ENCODE results near the gene SLC22A4. TPM values are rescaled to one million over a fixed set of nuclear protein-coding genes. Genes with fewer than 3 reads are reported as not detected.

The SLC22A4 gene
- total RNA-seq, 1 donor from 2014 or later, result 1.6 TPM

DNA sequence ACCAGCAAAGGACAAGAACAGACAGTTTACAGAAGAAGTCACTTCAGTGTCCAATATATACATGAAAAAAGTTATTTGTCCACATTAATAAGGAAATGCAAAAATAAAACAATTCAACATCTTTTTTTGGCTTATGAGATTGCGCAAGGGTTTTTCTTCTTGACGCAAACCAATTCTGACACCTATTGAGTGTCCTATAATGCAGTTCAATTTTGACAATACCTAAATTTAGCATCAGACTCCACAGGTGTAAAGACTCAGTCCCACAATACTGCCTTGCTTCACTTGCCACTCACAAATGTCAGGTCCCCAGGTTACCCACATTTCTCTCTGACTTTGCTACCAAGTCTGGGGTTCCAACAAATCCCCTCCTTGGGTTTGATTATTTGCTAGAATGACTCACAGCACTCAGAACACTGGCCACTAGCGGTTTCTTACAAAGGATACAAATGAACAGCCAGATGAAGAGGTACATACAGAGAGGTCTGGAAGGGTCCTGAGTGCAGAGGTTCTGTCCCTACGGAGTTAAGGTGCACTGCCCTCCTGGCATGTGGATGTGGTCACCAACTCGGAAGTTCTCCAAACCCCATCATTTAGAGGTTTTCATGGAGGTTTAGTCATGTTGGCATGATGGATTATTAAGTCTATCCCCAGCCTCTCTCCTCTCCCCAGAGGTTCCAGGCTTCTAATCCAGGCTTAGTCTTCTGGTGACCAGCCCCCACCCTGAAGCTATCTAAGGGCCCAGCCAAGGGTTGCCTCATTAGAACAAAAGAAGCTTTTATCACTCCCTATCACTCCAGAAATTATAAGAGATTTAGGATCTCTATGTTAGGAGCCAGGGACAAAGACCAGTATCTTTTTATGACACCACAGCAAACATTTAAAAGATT, 48.3 kb downstream of the SLC22A4 start:
- no peak for DNase-seq

- DNase-seq, result no peak
Measured at GRCh38 chr5:132344775-132345514, 50.8 kb downstream of the SLC22A4 start.

- no peak for DNase-seq
Measured at GRCh38 chr5:132353486-132353995, 59.3 kb downstream of the SLC22A4 start.

DNA sequence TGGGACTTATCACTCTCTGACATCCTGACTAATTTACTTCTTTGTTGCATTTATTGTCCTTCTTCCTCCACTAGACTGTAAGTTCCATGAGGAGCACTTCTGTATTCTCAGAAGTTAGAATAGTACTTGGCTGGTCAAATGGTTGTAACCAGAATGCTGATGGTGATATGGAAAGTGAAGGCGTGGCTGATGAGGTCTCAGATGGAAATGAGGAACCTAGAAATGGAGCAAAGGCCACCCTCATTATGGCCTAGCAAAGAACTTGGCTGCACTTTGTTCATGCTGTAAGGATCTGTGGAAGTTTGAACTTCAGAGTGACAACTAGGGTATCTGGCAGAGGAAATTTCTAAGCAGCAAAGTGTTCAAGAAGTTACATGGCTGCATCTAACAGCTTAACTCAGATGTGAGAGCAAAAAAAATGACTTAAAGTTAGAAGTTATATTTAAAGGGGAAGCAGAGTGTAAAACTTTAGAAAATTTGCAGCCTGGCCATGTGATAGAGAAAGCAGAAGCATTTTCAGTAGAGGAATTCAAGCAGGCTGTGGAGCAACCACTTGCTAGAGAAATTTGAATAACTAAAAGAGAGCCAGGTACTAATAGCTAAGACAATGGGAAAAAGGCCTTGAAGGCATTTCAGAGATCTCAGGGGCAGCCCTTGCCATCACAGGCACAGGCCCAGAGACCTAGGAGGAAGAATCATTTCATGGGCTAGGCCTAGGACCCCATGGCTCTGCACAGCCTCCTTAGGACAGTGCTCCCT, 60.4 kb downstream of the SLC22A4 start:
- DNase-seq, result no peak

GRCh38 chr5:132355140-132355765, 61.1 kb downstream of the SLC22A4 start:
- no peak for DNase-seq

DNA sequence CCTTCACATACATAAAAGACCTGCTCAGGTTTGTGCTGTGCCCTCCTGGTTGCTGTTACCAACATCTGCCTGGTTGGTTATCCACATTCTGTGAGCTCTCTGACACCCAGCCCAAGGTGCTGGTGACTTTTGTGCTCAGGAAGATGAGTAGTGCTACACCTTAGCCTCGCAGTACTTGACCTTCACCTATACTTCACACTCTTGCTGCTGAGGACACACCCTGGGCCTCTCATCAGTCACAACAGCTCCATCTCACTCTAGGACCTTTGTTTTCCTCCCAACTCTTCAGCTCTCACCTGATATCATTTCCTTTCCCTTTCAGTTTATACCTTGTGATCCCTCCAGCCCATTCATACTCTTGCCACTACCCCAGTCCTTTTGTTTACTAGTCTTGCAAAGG, 64.6 kb downstream of the SLC22A4 start:
- DNase-seq, result no peak

GRCh38 chr5:132362086-132362485, 67.9 kb downstream of the SLC22A4 start:
- DNase-seq, result no peak

GRCh38 chr5:132363431-132364112, 69.4 kb downstream of the SLC22A4 start:
- no peak for DNase-seq

DNA sequence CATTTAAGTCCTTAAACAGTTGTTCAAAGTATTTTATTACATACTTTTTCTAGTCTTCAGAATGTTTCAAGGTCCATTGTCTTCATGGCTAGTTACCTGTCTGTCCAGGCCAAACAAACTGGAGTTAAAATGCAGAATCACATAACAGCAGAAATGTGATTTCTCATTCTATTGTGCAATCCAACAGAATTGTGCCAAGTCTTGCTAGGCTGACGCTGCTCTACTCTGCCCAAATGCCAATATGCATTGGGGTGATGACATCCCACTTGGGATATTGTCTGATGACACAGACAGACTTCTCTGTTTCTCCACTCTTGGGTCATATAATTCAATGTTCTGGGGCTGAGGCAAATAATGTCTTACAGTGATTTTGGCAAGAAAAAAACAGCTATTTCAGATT, 70.1 kb downstream of the SLC22A4 start:
- DNase-seq, result no peak

DNA sequence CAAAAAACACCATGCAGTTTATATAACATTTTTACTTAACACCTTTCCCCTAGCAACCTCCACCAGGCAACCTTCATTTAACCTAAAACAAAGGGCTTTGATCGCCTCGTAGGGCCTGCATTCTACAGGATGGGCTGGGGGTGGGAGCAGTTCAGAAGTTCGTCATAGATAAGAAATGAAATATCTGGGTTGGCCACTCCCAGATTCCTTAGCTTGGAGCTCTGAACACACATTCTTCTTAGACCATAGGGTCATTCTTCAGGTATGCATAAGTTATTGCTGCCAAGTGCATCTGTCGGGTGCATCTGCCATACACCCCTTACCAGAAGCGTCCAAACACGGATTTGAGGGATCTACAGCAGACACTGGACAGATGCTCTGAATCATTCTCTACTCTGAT, 71.0 kb downstream of the SLC22A4 start:
- DNase-seq, result no peak

GRCh38 chr5:132368186-132368585, 74.0 kb downstream of the SLC22A4 start:
- DNase-seq, result no peak

DNA sequence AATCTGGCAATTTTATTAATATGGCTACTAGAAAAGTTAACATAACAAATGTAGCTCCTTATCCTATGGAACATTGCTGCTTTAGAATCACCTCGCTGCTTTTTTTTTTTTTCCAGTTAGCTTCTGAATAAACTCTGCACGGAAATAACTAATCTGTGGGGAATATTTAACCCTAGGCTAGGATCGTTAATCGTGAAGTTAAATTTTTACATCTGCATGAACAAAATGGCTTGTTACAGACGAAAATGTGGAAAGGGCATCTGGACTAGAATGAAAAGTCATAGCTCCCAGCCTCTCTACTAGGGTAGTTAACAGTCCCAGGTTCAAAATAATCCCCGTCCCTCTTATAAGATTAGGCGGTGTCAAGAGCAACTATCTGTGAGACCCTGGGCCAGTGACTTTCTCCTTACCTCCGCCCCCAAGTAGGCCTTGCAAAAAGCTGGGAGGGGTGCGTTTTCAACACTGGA, 74.8 kb downstream of the SLC22A4 start:
- no peak for DNase-seq

- peak; percentile 71 for DNase-seq
Measured at GRCh38 chr5:132369474-132370180, 75.4 kb downstream of the SLC22A4 start, which contains the start of gene SLC22A5. TSS of gene SLC22A5 (plus strand) at chr5:132369710. CDS start at chr5:132369973, 263 bp downstream.

- no peak for DNase-seq
Measured at GRCh38 chr5:132370181-132370970, 76.2 kb downstream of the SLC22A4 start.

DNA sequence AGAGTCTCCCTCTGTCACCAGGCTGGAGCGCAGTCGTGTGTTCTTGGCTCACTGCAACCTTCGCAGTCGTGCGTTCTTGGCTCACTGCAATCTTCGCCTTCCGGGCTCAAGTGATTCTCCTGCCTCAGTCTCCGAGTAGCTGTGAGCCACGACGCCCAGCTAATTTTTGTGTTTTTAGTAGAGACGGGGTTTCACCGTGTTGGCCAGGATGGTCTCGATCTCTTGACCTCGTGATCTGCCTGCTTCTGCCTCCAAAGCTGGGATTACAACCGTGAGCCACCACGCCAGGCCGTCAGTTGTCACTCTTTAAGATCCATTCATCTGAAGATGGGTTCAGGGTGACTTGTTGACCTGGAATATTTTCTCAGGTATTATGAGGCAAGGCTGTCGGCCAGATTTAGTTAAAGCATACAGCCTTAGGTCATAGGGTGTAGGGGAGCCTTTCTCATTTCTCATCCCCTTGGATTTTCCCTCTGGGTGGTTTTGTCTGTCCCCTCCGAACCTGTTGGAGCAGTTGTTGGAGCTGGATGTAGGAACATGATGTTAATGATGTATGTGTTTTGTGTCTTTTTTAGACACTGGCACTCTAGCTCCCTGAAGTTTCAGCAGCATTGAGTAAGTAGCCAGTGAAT, 76.9 kb downstream of the SLC22A4 start:
- no peak for DNase-seq

DNA sequence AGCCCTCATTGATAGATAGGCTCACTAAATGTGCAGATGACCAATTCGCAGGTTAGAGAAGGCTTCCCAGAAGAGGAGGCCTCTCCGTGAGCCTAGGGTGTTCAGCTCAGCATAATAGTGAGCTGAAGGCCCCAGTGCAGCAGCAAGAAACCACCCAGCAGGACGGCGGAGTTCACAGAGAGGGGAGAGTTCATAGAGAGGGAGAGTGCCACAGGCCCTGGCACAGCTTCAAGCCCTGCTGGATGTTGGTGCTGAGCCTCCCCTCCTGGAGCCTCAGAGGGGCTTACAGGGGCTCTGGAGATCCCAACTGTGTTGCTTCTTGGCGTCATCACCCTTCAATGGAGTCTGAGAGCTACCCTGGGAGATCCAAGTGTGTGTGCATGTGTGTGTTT, 77.4 kb downstream of the SLC22A4 start:
- no peak for DNase-seq

- no peak for DNase-seq
Measured at GRCh38 chr5:132372127-132372526, 77.9 kb downstream of the SLC22A4 start.

- no peak for DNase-seq
Measured at GRCh38 chr5:132372542-132372941, 78.3 kb downstream of the SLC22A4 start.

- no peak for DNase-seq
Measured at GRCh38 chr5:132375957-132376356, 81.8 kb downstream of the SLC22A4 start.

All from occipital lobe (tissue), 2 donors.